Eye (tissue), 1 donor: ENCODE data around the gene DNAI2.

Experiments
- DNase-seq: peaks from one replicate; pipeline ENCODE4 v3.0.0-alpha.2; 2015

Gene DNAI2

GRCh38 chr17:74307984-74308773, 34.1 kb downstream of the DNAI2 start:
- DNase-seq, result no peak

- no peak for DNase-seq
Measured at GRCh38 chr17:74309902-74310301, 35.9 kb downstream of the DNAI2 start.

- DNase-seq, result no peak
Measured at GRCh38 chr17:74314877-74315276, 40.8 kb downstream of the DNAI2 start.

- DNase-seq, result peak; percentile 23
Measured at GRCh38 chr17:74316220-74316619, 42.2 kb downstream of the DNAI2 start.

DNA sequence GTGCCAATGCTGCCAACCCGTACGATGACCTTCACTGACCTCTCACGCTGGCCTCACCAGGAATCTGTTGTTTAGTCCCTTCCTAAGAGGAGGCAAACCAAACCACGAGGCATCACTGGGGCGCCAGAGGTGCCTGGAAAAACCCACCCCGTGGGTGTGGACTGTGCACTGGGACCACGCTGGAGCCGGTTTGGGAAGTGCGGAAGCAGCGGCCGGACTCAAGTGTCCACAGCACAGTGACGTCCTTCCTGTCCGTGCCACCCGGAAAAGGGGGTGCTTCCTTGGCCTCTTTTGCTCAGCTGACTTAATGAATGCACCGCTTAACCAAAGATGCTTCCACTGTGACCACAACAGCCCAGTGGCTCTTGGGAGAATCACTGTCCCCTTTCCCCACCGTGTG, 43.0 kb downstream of the DNAI2 start:
- no peak for DNase-seq

- DNase-seq, result no peak
Measured at GRCh38 chr17:74318391-74318790, 44.4 kb downstream of the DNAI2 start.

- DNase-seq, result no peak
Measured at GRCh38 chr17:74324521-74324920, 50.5 kb downstream of the DNAI2 start.

DNA sequence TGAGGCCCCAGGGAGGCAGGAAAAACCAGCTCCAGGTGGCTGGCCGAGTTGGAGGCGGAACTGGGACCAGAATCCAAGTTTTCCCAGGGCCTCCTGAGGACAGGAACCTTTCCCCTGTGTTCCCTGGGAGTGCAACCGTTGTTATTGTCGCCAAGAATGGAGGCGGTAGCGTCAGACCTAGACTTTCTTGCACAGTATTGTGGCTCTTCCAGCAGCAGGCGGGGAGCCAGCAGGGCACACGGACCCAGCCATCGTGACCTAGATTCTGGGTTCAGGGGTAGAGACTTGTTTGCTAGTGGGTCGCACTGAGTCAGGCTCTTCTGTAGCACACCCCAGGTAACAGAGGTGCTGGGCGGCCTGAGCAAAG, 51.3 kb downstream of the DNAI2 start:
- peak; percentile 53 for DNase-seq

- DNase-seq, result peak; percentile 81
Measured at GRCh38 chr17:74325743-74326379, 51.8 kb downstream of the DNAI2 start, which contains the start of gene KIF19. TSS of gene KIF19 (plus strand) at chr17:74326226. CDS start at chr17:74326350, 124 bp downstream.

DNA sequence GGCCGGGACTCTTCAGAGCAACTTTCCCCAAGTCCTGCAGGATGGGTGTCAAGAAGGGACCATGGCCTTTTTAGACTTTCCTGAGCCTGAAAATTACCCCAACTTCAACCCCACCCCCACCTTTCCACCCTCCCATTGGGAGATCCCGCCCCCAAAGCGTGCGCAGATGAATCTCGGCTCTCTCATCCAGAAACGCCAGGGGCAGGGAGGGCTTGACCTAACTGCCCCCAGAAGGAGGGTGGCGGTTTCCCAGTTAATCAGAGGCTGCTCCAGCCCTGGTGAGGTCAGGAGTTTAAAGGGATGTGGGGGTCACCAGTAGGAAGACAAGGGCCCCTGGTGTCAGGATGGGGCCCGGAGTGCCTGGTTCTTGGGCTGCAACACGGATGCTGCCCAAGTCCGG, 52.5 kb downstream of the DNAI2 start:
- no peak for DNase-seq

- no peak for DNase-seq
Measured at GRCh38 chr17:74328487-74328886, 54.5 kb downstream of the DNAI2 start.

GRCh38 chr17:74329378-74329777, 55.3 kb downstream of the DNAI2 start:
- DNase-seq, result no peak

DNA sequence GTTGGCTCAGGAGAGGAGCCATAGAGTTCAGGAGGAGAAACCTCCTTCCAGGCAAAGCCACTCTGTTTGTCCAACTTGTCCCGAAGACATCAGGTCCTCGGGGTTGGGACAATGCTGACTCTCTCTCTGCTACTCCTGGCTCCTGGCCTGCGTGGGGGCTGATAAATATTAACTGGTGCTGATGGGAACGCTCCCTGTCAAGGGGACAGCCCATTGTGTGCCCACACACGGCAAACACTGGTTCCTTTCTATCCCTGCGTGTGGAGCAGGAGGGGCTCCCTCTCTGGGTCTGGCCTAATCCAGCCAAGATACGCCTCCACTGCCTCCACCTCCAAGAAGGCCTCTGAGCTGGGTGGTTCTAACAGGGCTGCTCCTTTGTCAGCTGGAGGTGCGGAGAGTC, 56.4 kb downstream of the DNAI2 start:
- no peak for DNase-seq

DNA sequence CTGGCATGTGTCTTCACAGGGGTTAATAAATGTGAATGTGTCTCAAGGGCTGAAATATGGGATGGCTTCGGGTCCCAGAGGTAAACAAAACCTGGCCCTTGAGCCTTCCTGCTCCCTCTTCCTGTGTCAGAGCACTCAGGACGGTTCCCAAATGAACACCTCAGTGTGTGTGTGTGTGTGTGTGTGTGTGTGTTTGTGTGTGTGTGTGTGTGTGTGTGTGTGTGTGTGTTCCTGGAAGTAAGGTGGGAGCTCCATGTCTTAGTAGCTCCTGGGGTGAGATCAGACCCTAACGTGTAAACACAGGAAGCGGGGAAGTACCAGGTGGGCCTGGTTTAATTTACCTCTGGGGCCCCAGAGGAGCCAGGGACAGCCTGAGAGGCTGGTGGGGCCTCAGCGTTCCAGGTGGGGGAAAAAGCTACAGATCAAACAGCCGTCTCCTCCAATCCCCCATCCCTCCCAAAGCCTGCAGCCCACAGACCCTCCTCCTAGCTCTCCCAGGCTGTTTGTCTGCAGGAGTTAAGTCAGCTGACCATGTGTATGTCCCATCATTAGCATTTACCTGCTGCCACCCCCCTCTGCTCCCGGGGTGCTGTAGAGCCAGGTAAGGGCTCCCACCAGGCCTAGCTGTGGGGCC, 58.1 kb downstream of the DNAI2 start:
- no peak for DNase-seq

- DNase-seq, result peak; percentile 76
Measured at GRCh38 chr17:74332763-74333283, 58.8 kb downstream of the DNAI2 start.

- DNase-seq, result no peak
Measured at GRCh38 chr17:74334393-74335039, 60.5 kb downstream of the DNAI2 start.

DNA sequence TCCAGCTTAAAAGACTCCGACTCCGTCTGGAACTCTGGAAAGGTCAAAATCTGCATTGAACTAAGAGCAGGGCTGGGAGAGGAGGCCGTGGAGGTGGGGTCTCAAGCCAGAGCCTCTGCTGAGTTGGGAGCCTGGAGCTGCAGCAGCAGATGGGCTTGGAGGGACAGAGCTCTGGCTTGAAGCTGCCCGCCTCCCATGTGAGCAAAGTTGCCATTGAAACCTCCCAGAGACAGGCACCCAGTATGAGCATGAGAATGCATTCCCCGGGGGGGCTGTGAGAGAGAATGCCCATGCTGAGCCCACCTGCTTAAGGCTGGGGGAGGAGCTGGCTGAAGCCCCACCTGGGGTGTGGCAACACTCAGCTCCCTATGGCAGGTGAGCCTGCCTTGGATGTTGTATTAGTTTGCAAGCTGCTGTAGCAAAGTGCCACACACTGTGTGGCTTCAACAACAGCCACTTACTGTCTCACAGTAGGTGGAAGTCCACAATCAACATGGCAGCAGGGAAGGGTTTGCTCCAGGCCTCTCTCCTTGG, 61.6 kb downstream of the DNAI2 start:
- no peak for DNase-seq

GRCh38 chr17:74336307-74336706, 62.3 kb downstream of the DNAI2 start:
- no peak for DNase-seq

DNA sequence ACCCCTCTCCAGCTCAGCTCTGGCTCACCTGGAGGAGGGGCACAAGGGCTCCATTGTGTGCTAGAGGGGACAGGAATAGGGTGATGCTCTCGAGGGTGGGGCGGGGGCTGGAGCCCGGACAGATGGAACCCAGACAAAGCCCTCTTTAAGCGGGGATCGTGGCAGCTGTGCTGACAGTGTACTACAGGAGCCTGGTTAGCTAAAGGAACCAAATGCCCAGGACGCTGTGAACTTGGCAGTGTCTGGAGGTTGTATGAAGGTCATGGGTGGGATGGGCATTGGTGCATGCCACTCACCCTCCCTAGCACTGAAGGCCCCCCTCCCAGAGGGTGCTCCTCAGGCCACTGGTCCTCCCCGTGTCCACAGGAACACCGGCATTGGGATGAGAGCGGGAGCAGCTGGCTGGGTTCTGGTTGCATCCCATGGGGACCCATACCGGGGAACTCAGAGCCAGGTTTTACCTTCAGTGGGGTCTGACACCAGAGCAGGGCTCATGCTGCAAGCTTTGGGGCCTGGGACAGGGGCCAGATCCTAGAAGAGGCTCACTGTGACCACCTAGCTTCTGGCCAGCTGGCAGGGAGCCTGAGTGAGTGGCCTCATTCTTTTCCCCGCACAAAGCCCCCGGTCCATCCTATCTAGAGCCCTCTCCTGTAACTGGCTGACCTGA, 63.9 kb downstream of the DNAI2 start:
- DNase-seq, result no peak

- DNase-seq, result no peak
Measured at GRCh38 chr17:74339537-74340195, 65.6 kb downstream of the DNAI2 start.

GRCh38 chr17:74340470-74341023, 66.5 kb downstream of the DNAI2 start:
- DNase-seq, result no peak

- DNase-seq, result no peak
Measured at GRCh38 chr17:74342224-74342623, 68.2 kb downstream of the DNAI2 start.
